DMS53 (cell line): ENCODE measurements around the gene TRIM40.

Experiments used
- DNase-seq: peaks from one replicate; lab custom pipeline; 2025; lab: John Stamatoyannopoulos, UW

TRIM40 gene

GRCh38 chr6:30149234-30149633 lies 13.3 kb downstream of the TRIM40 start:
- DNase-seq, result no peak

DNA sequence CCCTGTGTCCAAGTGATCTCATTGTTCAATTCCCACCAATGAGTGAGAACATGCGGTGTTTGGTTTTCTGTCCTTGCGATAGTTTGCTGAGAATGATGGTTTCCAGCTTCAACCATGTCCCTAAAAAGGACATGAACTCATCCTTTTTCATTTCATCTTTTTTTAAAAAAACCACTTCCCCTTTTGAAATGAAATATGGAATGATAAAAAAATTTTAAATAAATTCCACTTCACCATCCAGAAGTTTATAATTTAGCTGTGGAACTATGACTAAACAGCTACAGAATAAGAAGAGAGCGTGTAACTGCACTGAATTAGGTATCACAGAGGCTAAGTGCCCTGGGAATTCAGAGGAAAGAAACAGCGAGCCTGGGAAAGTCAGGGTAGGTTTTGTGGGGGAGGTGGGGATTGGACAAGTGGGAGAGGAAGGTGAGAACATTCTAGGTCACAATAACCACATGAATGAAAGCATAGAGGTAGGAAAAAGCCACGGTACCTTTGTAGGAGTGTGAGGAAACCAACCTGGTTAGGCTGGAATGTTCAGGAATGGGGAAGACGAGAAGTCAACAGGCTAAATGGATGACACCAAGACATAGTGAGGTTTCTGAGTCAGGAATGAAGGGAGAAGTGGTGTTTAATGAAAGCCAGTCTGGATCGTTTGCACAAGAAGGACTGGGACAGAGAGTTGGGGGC lies 14.1 kb downstream of the TRIM40 start:
- no peak for DNase-seq

DNA sequence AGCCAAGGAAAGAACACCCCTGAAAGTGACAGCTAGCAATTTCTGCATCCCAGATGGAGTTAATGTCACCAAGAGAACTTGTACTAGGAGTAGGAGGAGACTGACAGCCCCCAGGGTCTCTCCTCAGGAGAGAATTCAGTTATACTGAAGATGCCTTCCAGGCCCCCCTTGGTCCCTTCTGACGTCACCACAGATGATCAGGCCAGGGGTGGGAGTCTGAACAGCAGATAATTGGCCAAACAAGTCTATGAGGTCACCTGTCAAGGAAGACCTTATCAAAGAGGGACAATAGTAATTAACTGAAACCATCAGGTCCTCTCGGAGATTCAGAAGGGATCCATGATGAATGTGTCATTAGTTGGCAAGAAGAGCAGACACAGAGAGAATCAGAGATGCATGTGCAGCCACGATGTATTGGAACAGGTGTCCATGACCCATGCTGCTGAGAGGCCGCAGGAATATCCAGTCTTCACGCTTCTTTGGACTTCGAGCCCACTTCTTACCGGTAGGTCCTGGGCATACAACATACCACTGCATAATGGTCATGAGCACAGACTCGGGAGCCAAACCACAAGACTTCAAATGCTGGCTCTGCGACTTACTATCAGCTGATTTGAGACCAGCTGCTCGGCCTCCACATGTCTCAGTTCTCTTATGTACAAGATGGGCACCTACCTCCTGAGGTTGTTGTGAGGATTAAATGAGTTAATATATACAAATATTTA lies 14.9 kb downstream of the TRIM40 start:
- no peak for DNase-seq

DNA sequence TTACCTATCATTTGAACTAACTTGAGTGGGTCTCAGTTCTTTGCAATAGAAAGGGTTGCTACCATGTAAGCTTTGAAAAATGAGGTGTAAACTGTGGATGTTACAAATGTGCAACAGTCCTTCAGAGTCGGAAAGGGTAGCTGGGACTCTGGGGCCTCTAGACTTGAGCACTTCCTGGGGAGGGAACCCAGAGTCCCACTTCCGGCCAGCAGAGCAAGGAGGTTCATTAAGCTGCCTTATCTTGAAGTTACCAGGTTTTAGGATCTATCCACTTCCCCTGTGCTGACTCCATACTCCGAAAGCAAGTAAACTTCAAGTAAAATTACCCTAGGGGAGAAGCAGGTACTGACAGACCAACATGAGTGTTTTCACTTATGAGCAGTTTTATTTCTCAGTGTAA lies 15.6 kb downstream of the TRIM40 start:
- no peak for DNase-seq

DNA sequence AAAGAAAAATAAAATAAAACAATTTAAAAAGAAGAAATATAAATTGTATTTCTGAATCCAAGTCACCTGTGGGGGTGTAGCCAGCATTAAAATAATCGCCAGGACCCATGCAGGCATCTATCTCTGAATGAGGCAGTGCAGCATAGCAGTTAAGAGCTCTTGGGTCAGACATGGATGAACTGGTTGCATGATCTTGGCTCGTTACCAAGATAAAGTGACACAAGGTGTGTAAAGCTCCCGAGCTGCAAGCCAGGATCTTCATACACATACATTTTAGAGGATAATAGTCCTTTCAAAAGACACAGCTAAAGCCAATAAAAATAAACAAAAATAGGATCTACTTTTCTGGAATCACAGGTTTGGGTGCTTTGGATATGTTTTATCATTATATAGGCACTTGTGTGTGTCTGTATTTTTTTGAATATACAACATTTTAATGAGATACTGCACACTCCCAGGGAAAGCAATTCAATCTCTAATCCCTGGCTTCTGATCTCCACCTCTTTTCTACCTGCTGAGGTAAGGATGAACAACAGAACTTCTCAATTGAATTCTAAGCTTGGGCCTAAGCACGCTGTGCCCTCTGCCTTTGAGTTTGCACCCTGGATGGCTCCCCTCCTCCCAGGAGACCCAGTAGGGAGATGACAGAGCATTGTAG lies 16.2 kb downstream of the TRIM40 start:
- DNase-seq, result peak; percentile 58

DNA sequence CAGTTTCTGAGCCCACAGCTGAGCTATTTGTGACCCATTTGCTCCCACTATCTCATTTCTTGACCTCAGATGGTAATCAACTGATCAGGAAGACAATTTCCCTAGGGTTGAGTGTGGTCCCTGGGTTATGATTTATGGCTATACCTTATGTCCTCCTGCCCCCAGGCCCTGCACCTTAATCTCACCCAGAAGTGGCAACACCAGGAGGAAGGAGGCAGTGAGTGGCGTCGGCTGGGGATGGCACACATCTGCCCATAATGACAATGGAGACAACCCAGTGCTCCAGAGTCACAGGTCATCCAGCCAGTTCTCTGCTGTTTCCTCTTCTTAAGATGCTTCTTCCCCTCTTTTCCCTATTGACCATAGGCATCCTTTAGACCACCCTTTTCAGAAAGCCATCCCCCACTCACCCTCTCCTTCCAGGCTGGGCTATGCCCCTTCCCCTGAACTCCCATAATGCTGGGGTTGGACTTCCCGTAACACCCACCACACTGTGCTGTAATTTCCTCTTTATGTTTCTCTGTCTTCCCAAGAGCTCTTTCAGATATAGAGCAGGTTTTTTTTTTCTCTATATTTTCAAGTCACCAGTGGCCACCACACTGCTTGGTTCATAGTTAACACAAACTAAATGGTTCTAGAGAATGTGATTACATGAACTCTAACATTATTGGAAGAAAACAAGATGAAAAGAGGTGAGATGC lies 17.1 kb downstream of the TRIM40 start:
- DNase-seq, result no peak

- DNase-seq, result no peak
These were observed 18.1 kb downstream of the TRIM40 start for GRCh38 chr6:30154061-30154460.

- peak; percentile 52 for DNase-seq
These were observed 19.0 kb downstream of the TRIM40 start for GRCh38 chr6:30154709-30155519.

- no peak for DNase-seq
These were observed 19.8 kb downstream of the TRIM40 start for GRCh38 chr6:30155520-30156261.

GRCh38 chr6:30156262-30156599 lies 20.3 kb downstream of the TRIM40 start:
- DNase-seq, result peak; percentile 16

DNA sequence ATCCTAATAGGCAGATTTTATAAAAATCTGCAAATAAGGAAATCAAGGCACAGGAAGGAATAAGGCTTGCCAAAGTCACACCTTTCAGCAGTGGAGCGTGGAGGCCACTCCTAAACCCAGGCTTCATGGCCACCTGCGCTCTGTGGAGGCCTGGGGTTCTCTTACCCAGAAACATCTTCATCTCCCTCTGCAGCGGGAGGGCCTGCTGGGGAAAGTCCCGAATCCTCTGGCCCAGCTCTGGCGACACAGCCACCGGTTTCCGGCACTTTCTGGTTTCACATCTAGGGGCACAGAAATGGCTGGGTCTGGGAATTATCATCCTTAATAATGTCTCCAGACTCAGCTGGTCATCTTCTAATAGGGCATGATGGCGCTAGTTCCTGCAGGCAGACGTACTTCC lies 20.8 kb downstream of the TRIM40 start:
- DNase-seq, result no peak

GRCh38 chr6:30157581-30157980 lies 21.6 kb downstream of the TRIM40 start:
- no peak for DNase-seq

- no peak for DNase-seq
These were observed 22.1 kb downstream of the TRIM40 start for GRCh38 chr6:30157999-30158398.

DNA sequence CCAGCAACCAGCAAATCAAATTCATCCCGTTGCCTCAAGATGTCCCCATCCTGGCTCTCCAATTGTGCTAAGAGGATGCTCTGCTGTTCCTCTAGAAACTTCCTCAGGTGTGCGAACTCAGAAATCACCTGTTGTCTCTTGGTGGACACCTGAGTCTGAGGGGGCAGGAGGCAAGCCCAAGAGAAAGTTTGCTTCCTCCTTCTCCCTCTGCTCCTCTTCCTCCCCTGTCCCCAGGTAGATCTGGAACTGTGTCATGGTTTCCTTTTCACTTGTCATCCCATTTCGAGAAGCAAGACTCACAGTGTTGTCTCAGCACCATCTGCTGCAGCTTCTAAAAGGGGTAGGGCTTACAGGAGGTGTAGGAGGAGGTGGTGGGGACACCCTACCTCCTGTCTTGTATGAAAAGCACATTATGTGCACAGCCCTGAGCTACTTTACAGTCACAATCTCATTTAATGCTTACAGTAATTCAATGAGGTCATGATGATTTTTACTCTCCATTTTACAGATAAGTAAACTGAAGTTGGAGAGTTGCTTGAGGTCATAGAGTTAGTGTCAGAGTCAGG lies 22.6 kb downstream of the TRIM40 start:
- no peak for DNase-seq

DNA sequence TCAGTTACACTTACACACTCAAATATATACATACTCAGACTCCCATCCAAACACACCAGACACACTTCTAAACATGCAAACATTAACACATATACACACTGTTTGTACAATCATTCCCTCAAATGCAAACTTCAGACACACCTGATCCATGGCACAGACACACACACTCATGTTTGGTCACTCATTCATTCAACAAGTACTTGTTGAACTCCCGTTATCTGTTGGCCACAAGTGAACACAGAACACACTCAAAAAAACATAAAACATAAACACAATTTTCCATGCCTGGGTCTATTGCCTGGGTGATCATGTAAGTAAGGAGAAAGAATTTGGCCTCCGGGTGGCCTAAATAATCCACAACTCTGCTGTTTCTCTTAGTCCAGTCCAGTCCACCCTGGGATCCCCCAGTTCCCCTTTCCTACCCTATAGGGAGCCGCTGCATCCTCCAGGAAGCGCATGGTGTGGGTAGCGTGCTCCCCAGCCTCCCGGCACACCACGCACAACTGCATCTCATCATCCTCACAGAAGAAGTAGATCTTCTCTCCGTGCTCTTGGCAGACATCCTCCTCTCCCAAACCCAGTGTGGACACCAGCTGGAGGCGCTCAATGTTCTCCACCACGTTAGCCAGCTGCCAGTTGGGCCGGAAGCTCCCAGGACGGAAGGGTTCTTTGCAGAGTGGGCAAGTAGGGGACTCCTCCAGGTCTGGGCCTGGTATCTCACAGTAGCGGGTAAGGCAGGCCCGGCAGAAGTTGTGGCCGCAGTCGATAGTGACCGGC lies 24.3 kb downstream of the TRIM40 start:
- DNase-seq, result no peak

GRCh38 chr6:30160785-30161531 lies 25.0 kb downstream of the TRIM40 start, which contains the start of gene TRIM10:
TSS of gene TRIM10 (minus strand) at chr6:30161211. CDS start at chr6:30160858, 353 bp downstream.
- no peak for DNase-seq

DNA sequence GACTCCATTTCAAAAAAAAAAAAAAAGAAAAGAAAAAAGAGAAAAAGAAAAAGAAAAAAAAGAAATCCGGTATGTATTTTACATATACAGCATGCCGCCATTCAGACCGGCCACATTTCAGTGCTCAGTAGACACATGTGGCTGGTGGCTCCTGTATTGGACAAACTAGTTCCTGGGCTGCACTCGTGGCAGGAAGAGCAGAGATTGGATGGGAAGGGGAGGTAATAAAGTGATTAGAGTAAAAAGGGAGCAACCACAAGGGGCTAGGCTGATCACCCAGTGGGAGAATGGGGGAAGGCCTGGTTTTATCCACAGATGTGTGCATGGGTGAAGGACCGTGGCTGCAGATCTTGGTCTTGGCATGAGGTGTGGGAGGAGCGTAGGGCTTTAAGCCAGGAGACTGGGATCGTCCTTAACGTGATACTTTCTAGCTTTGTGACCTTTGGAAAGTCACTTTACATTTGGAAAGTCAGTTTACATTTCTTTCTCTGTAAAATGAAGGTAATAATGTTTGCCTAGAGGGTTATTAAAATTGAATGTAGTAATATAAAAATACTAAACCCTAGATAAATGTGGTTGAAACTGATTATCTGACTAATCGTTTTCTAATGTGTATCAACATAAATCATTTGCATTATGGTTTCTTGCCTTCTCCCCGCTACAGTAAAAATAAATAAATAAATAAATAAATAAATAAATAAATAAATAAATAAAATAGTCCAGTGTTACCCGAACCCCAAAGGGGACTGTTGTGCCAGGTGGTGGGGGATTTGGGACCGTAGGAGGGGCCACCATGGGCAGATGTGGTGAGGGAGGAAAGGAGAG lies 26.5 kb downstream of the TRIM40 start:
- DNase-seq, result no peak
